Sigmoid colon (tissue), 7 donors: ENCODE data around the gene LFNG. TPM values are rescaled to one million over a fixed set of nuclear protein-coding genes. Genes with fewer than 3 reads are reported as not detected.

ENCODE experiments used
- DNase-seq: peaks from one replicate; pipeline ENCODE4 v3.0.0-alpha.2; 2019
- H3K27ac ChIP-seq, 4 donors: fragments of 200-600 bp; sonication (generic); one replicate each; pipeline ENCODE4 v1.5.1; 2016 to 2019; ENCODE audit warnings: mild to moderate bottlenecking in 1 of 4
- H3K27me3 ChIP-seq, 3 donors: fragments of 200-600 bp; sonication (generic); one replicate each; pipeline ENCODE4 v1.5.1; 2019; ENCODE audit warnings: mild to moderate bottlenecking in 1 of 3
- H3K36me3 ChIP-seq, 4 donors: fragments of 200-600 bp; sonication (generic); one replicate each; pipeline ENCODE4 v1.5.1; 2016 to 2019
- H3K4me1 ChIP-seq, 4 donors: fragments of 200-600 bp; sonication (generic); one replicate each; pipeline ENCODE4 v1.5.1; 2017 to 2019
- H3K4me3 ChIP-seq, 4 donors: fragments of 200-600 bp; sonication (generic); one replicate each; pipeline ENCODE4 v1.5.1; 2017 to 2019; ENCODE audit warnings: mild to moderate bottlenecking in 2 of 4, moderate library complexity in 1 of 4
- H3K9me3 ChIP-seq, 4 donors: fragments of 200-600 bp in 3 of 4; sonication (generic) in 3 of 4; one replicate each; pipeline versions ENCODE4 v1.5.1 to v1.6.1; 2013 to 2019
- EP300 ChIP-seq, 4 donors: sonication (generic); formaldehyde crosslinking; IDR thresholded peaks; one replicate each; pipeline ENCODE4 v1.6.1; 2017; ENCODE audit warnings: antibody characterized with exemption in 4 of 4
- POLR2A ChIP-seq, 2 donors: fragments of 450-650 bp; IDR thresholded peaks; one replicate each; pipeline ENCODE4 v1.6.1; 2016; ENCODE audit warnings: antibody characterized with exemption in 2 of 2, mild to moderate bottlenecking in 2 of 2, moderate library complexity in 2 of 2
- POLR2AphosphoS5 ChIP-seq, 4 donors: sonication (generic); formaldehyde crosslinking; IDR thresholded peaks; one replicate each; pipeline ENCODE4 v1.6.1; 2017; ENCODE audit warnings: antibody characterized with exemption in 4 of 4
- WGBS, 2 donors: extraction: QIAGEN DNeasy Blood & Tissue Kit; methylation state at CpG; one replicate each; pipeline ENCODE4 v1.1.7; 2013; 5-methylcytosine and 5-hydroxymethylcytosine counted together
- intact Hi-C: fragments of 100-400 bp; cut with DNase I; formaldehyde crosslinking; loops from one replicate; pipeline ENCODE4 v1.15.1; 2023
- polyA plus RNA-seq, 3 donors: library from polyadenylated mRNA; stranded (reverse); fragments of 200-250 nt; gene quantifications; one replicate each; pipeline ENCODE4 v1.2.3, GENCODE V29; 2013
- total RNA-seq, 4 donors: library from RNA; depleted of rRNA; stranded (reverse); fragments of >200 nt; gene quantifications; one replicate each; pipeline ENCODE4 v1.1.0, GENCODE V29; 2016
- TF ChIP-seq, protein P1 (sequence below), 4 experiments: fragments of 450-650 bp in 3 of 4; fragments of 200-600 bp in 1 of 4; IDR thresholded peaks; one replicate each; pipeline ENCODE4 v1.5.1; 2016 to 2019; ENCODE audit warnings: antibody characterized with exemption in 4 of 4, mild to moderate bottlenecking in 3 of 4, moderate library complexity in 2 of 4
- donor health status: healthy with polysubstance abuse.
- donor health status: Bipolar disorder and iron deficiency.
- donor health status: healthy.

Gene LFNG
- total and polyA plus RNA-seq, 7 donors = 1.8 to 34.5 (median 5.8) TPM

DNA sequence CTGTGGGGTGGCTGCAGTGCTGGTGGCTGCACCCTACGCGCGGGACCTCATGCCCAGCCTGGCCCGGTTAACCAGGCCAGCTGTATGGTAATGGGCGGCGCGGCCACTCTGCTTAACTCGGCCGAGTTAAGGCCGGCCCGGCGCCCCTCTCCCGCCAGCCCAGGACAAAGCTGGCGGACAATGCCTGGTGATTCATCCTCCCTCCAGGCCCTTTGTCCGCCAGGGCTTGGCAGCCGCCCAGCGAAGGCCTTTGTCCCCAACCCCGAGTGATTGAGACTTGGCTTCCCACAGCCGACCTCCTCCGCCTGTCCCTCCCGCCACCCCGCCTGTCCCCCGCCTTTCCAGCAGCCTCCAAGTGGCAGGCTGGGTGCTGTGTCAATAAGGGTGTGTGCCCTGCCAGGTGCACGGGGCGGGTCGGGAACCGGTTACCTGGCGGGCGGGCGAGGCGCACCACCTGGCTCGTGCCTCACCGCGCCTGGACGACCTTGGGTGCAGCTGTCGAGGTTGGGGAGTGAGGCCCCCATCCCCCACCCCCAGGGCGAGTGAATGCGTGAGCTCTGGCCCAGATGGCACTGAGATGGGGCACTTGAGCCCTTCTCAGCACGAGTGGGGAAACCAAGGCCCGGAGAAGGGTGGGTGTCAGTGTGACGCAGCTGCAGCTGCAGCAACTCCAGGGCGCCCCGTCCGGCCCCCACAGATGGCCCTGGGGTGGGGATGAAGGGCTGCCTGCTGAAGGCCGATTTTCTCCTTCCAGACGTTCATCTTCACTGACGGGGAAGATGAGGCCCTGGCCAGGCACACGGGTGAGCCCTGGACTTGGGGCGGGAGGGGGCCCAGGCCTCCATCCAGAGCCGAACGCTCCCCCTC, 4.6 kb downstream of the LFNG start:
- H3K4me3 ChIP-seq = peak overlapping the region in 1 of 4 donors; percentile 57
- H3K36me3 ChIP-seq = no peaks in the 10 kb centered on the region
- peaks cover 0 to 62% (median 34%) of the 10 kb centered on the region in 4 donors for H3K4me1 ChIP-seq
- H3K27ac ChIP-seq = peak overlapping the region; percentile 7 to 58 (median 52)
- no peaks in the 10 kb centered on the region for H3K9me3 ChIP-seq
- 14 to 46% methylated on average over 51 of the region's 51 CpGs for WGBS, 2 donors
- H3K27me3 ChIP-seq = peaks cover 42 to 85% (median 75%) of the 10 kb centered on the region in 3 donors
- DNase-seq = no peak
- intact Hi-C loops = no loop called here
- TF ChIP-seq POLR2A (IDR thresholded peaks at IDR 0.05) = peak in 1 of 2 donors; percentile 8
- TF ChIP-seq, protein P1, sequence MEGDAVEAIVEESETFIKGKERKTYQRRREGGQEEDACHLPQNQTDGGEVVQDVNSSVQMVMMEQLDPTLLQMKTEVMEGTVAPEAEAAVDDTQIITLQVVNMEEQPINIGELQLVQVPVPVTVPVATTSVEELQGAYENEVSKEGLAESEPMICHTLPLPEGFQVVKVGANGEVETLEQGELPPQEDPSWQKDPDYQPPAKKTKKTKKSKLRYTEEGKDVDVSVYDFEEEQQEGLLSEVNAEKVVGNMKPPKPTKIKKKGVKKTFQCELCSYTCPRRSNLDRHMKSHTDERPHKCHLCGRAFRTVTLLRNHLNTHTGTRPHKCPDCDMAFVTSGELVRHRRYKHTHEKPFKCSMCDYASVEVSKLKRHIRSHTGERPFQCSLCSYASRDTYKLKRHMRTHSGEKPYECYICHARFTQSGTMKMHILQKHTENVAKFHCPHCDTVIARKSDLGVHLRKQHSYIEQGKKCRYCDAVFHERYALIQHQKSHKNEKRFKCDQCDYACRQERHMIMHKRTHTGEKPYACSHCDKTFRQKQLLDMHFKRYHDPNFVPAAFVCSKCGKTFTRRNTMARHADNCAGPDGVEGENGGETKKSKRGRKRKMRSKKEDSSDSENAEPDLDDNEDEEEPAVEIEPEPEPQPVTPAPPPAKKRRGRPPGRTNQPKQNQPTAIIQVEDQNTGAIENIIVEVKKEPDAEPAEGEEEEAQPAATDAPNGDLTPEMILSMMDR (IDR thresholded peaks at IDR 0.05) = no peak
- no peak for TF ChIP-seq EP300 (IDR thresholded peaks at IDR 0.05)
- peak in 1 of 4 donors; percentile 35 for TF ChIP-seq POLR2AphosphoS5 (IDR thresholded peaks at IDR 0.05)

DNA sequence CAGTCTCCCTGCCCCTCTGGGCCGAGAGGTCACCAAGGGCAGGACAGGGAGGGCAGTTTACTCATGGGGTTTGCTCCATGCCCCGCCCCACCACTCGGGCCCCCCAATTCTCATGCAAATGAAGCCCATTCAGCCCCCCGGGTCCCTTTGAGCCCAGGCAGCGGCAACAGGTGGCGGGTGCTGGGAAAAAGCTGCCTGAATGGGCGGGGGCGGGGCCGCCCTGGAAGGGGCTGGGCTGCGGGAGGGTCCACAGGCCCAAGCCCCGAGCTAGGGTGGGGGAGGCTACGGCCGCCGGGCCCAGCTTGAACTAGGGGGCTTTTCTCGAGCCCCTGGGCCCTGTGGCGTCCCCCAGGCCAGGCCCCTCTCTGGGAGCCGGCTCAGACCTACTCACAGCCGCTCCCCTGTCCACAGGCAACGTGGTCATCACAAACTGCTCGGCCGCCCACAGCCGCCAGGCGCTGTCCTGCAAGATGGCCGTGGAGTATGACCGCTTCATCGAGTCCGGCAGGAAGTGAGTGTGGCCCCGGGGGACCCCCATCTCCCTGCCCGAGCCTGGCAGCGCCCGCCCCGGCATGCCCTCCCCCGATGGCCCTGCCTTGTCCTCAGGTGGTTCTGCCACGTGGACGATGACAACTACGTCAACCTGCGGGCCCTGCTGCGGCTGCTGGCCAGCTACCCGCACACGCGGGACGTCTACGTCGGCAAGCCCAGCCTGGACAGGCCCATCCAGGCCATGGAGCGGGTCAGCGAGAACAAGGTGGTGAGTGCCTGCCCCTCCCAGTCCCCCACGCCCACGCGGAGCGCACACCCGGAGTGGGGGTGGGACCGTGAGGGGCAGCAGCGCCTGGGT, 5.5 kb downstream of the LFNG start:
- no peaks in the 10 kb centered on the region for H3K9me3 ChIP-seq
- peaks cover 42 to 93% (median 74%) of the 10 kb centered on the region in 3 donors for H3K27me3 ChIP-seq
- TF ChIP-seq, protein P1 (IDR thresholded peaks at IDR 0.05) = no peak
- TF ChIP-seq POLR2AphosphoS5 (IDR thresholded peaks at IDR 0.05) (no peak), EP300 (IDR thresholded peaks at IDR 0.05) (no peak), POLR2A (IDR thresholded peaks at IDR 0.05) (no peak)
- H3K4me3 ChIP-seq = no peak overlapping the region
- intact Hi-C loops = no loop called here
- no peak for DNase-seq
- WGBS, 2 donors = 27 to 71% methylated on average over 53 of the region's 53 CpGs
- H3K27ac ChIP-seq = peak overlapping the region in 2 of 4 donors; percentile 48 to 58
- no peaks in the 10 kb centered on the region for H3K36me3 ChIP-seq
- H3K4me1 ChIP-seq = peaks cover 0 to 67% (median 35%) of the 10 kb centered on the region in 4 donors

DNA sequence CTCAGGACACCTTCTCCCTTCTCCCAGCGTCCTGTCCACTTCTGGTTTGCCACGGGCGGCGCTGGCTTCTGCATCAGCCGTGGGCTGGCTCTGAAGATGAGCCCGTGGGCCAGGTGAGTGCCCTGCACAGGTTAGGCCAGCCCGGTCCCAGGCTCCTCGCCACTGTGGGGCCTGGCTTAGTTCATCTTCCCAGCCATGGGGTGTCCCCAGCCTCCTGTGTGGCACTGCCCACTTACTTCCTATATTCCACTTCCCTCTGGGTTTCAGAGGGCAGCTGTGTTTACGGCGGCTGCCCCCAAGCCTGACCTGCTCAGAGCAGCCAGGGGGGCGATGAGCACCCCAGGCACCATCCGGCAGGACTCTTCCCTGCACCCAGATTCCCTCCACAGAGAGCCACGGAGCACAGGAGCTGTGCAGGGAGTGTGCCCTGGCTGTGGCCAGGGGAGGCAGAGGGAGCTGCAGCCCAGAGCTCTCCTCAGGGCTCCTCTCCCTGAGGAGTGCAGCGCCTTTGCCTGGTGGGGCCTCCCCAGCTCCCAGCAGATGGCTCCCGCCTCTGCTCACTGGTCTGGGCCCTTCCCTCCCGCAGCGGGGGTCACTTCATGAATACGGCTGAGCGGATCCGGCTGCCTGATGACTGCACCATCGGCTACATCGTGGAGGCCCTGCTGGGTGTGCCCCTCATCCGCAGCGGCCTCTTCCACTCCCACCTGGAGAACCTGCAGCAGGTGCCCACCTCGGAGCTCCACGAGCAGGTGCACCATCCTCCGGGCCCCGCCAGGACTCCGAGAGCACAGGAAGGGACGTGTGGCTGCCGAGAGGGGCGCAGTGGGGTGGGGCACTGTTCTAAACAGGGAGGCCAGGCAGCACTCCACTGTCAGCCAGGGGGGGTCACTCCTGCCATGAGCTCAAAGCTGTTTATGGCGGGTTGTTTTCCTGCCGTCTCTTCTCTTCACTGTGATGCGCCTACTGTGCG, 6.4 kb downstream of the LFNG start:
- H3K27me3 ChIP-seq = peaks cover 34 to 90% (median 65%) of the 10 kb centered on the region in 3 donors

More for the DNA sequence above, 6.4 kb downstream of the LFNG start:
- no peaks in the 10 kb centered on the region for H3K9me3 ChIP-seq
- H3K4me1 ChIP-seq = peaks cover 0 to 62% (median 29%) of the 10 kb centered on the region in 4 donors
- no peaks in the 10 kb centered on the region for H3K36me3 ChIP-seq
- TF ChIP-seq EP300 (IDR thresholded peaks at IDR 0.05) (no peak), POLR2A (IDR thresholded peaks at IDR 0.05) (no peak), POLR2AphosphoS5 (IDR thresholded peaks at IDR 0.05) (no peak)
- TF ChIP-seq, protein P1 (IDR thresholded peaks at IDR 0.05) = no peak
- no peak overlapping the region for H3K27ac ChIP-seq
- DNase-seq = no peak
- H3K4me3 ChIP-seq = no peak overlapping the region
- 33 to 68% methylated on average over 36 of the region's 36 CpGs for WGBS, 2 donors
- intact Hi-C loops = no loop called here
